Activated CD8-positive, alpha-beta memory T cell treated with anti-CD3 and anti-CD28 coated beads, Interleukin-2, amount 50 U/mL, for 1 hour (primary cell): ENCODE results near the gene GMPPB.
A peak's percentile ranks its signal among the peaks of the same experiment; 100 is the strongest.
"Not testable (repeated sequence)": the region's sequence is repeated elsewhere in the genome, so short reads cannot be mapped to it uniquely, and the experiment has no call there.

Experiments
- DNase-seq: peaks from one replicate; pipeline ENCODE4 v3.0.0-alpha.2; 2020; ENCODE audit errors: extremely low read depth

The GMPPB gene

DNA sequence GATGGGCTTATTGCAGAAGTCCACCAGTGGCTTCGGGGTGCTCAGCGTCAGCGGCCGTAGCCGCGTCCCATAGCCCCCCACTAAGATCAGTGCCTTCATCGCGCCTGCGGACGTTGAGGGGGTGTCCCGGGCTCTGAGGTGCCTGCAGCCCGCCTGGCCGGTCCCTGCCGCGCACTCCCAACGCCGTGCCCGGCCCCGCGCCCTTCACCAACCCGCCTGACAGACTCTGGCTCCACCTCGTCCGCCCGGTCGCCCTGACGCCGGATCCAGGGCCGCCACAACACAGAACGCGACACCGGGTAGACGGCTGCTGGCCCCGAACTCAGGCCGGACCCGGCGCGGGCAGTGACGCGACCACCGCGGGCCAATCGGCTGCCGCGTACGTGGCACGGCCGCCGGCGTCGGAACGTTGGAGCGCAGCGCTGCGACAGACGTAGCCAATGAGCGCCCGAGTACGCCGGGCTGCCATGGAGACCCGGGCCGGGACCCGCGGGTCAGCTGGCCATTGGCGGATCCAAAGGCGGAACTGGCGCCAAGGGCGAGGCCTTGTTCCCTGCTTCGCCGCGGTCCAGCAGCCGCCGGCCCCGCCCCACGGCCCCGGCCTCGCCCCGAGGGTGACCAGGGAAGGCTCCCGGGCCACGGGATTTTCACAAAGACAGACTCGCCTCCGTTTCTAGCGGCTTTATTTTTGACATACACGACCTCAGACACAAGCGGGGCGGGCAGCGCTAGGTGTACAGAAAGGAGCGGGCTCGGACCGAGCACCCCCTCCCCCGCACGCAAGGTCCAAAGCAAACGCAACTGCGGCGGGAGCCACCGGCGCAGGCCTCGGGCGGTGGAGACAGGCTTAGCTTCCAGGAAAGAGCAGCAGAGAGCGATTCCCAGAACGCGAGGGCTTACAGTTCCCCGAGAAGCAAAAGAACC, at the start of gene GMPPB:
GMPPB (minus strand) TSS at position 324 of the 924 bp plus-strand sequence; CDS start at position 99, 225 bp downstream.
- peak; percentile 39 for DNase-seq

DNA sequence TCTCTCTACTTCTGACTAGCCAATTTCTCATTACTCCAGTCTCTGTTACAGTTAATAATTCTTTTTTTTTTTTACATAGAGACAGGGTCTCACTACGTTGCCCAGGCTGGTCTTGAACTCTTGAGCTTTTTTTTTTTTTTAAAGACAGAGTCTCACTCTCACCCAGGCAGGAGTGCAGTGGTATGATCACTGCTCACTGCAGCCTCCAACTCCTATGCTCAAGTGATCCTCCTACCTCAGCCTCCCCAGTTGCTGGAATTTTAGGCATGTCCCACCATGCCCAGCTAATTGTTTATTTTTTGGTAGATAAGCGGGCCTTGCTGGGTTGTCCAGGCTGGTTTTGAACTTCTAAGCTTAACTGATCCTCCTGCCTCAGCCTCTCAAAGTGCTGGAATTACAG, 49.0 kb upstream of the GMPPB start:
- no peak for DNase-seq

DNA sequence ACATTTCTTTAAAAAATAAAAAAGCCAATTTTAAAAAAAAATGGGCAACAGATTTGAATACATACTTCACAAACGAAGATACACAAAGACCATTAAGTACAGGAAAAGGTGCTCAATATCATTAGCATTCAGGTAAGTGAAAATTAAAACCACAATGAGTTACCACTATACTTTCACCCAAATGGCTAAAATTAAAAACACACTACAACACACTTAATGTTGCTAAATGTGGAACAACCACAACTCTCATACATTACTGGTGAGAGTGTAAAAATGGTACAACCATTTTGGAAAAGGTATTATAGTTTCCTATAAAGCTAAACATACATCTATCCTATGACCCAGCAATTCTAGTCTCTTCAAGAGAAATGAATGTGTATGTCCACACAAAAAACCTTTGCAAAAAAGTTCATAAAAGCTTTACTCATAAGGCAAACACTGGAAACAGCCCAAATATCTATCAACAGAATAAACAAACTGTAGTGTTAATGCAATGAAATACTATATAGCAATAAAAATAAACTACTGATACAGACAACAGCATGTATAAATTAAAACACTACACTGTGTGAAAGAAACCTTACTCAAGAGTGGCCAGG, 47.7 kb upstream of the GMPPB start:
- DNase-seq = no peak

DNA sequence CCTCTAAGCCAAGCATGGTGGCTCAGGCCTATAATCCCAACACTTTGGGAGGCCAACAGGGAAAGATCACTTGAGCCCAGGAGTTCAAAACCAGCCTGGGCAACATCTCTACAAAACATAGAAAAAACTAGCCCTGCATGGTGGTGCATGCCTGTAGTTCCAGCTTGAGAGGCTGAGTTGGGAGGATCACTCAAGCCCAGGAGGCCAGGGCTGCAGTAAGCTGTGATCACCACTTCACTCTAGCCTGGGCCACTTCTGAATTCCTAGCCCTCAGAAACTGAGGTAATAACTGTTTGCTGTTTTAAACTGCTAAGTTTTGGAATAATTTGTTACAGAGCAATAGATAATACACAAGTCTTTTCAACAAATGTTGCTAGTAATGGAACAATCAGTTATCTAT, 46.2 kb upstream of the GMPPB start:
- no peak for DNase-seq

DNA sequence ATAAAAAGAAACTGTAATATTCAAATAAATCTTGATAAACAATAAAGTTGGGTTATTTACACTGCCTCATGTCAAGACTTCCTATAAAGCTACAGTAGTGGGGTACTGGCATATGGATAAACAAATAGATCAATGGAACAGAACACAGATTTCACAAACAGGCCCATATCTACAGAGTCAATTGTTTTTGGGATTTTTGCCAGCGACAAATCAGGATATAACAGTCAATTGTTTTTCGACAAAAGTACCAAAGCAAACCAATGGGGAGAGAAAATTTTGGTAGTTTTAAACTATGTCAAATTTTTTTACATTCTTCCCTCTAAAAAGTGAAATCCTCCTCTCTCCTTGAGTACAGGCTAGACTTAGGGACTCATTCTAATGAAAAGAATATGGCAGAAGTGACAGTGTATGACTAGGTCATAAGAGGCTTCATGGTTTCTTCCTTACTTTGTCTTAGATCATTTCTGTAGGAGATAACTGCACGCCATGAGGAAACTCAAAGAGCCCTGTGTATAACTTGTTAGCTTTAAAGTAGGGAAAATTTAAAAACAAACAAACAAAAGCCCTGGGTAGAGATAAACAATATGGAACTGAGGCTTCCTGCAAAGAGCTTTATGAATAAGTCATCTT, 45.6 kb upstream of the GMPPB start:
- no peak for DNase-seq

DNA sequence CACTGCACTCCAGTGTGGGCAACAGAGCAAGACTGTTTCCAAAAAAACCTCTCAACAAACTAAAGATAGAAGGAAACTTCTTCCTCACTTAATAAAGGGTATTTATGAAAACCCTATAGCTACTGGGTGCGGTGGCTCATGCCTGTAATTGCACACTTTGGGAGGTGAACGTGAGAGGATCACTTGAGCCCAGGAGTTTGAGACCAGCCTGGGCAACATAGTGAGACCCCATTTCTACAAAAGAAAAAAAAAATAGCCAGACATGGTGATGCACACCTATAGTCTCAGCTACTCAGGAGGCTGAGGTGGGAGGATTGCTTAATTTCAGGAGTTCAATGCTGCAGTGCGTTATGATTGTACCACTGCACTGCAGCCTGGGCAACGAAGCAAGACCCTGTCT, 40.2 kb upstream of the GMPPB start:
- DNase-seq = no peak

DNA sequence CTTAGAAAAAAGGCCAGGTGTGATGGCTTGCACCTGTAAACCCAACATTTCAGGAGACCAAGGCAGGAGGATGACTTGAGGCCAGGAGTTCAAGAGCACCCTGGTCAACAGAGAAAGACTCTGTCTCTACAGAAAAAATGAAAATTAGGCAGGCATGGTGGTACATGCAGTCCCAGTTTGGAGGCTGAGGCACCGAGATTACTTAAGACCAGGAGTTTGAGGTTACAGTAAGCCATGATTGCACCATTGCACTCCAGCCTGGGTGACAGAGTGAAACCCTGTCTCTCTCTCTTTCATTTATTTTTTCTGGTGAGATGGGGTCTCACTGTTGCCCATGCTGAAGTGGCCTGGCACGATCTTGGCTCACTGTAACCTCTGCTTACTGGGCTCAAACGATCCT, 37.9 kb upstream of the GMPPB start:
- no peak for DNase-seq

DNA sequence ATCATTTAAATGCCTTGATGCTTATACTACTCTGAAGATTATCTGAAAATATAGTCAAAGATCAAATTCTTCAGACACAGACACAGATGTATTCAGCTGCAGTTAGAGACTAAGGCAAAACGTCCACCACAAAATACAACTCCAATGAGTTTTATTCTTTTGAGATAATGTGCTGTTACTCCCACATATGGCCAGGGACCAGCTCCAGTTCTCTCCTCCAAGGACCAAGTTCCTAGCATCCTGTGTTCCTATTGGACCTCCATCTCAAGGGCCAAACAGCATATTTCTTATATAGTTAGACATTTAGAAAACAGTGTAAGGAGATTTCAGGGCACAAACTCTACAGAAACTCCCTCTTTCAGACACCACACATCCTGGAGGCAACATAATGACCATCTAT, 35.5 kb upstream of the GMPPB start:
- DNase-seq = no peak

DNA sequence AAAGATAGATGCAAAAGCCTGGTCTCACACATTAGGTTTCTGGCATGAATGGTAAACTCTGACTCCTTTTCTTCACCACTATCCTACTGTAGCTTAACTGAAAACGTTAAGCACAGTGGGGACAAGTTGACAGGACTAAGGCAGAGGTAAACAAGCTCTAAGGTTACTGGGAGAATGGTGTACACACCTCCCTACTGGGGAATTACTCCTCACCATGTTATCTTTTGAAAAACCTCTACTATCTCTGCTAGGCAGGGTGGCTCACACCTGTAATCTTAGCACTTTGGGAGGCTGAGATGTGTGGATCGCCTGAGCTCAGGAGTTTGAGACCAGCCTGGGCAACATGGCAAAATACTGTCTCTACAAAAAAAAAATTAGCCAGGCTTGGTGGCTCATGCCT, 33.4 kb upstream of the GMPPB start:
- DNase-seq = no peak

DNA sequence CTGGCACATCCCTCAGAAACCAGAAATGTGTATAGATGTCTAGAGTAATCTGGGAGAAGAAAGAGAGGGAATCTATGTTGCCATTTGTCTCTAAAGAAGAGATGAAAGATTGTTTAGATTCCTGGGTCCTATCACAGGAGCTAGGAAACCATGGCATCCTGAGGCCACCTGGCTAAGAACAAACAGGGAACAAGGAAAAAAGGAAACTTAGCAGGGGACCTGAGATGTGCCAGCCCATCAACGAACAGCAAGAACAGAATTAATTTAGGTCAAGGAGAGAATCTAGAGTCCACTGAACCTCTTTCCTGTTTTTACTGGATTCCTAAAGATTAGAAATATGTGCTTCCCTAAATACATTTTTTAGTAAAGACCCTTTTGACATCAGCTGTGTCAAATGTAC, 32.3 kb upstream of the GMPPB start:
- DNase-seq = no peak

DNA sequence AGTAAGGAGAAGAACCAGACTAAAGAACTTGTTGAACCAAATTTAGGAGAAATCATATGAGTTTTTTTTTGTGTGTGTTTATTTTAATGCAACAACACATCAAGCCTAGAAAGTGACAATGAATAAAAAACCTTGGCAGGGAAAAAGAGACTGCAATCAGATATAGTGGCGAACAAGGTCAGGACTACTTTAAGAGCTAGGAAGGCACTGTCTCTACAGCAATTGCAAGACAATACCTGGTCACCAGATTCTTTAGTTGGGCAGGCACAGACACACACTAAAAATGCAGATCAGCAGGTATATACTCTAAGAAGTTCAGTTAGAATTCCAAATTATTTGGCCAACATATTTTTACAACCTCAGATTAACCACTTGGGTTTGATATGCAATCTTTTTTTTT, 30.8 kb upstream of the GMPPB start:
- no peak for DNase-seq

DNA sequence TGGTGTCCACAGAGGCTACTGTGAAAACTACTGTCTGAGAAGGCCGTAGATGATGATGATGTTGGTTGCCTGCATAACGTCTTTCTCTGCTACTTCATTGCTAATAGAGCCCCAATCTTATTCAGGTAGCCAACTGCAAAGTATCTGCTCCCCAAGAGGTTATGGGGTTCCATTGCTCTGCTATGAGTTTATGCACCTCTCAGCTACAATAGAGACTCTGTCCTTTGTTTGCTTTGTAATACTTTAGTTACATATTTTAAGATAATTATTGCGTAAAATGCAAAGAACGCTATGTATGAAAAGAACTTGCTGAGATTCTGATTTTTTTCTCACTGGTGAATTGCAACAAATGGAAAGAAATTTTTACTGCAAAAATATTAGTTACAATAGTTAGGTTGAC, 27.8 kb upstream of the GMPPB start:
- no peak for DNase-seq

DNA sequence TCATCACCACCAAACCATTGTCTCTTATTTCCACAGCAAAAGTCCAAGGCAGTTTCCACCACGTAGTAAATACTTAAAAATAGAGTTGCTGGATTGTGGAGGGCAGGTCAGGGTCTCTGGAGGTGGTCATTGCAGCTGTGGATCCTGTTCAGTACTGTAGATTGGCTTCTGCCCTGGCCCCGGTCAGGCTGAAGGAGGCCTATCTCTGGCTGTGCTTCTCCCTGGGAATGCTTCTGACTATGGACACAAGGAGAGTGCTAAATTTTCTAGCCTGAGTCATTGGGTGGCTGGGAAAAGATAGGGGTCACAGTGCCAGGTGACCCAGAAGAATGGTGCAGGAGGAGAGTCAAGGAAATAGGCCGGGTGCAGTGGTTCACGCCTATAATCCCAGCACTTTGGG, 26.3 kb upstream of the GMPPB start:
- DNase-seq = no peak

DNA sequence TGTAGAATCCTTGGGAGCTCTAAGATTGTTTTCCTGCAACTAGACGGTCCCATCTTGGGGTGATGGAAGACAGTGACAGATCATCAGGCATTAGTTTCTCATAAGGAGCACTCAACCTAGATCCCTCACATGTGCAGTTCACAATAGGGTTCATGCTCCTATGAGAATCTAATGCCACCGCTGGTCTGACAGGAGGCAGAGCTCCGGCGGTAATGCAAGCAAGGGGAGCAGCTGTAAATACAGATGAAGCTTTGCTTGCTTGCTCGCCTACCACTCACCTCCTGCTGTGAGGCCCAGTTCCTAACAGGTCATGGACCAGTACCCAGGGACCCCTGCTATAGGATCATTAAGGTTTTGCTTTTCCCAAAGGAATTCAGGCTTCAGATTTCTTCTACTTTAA, 25.1 kb upstream of the GMPPB start:
- not testable (repeated sequence) for DNase-seq

DNA sequence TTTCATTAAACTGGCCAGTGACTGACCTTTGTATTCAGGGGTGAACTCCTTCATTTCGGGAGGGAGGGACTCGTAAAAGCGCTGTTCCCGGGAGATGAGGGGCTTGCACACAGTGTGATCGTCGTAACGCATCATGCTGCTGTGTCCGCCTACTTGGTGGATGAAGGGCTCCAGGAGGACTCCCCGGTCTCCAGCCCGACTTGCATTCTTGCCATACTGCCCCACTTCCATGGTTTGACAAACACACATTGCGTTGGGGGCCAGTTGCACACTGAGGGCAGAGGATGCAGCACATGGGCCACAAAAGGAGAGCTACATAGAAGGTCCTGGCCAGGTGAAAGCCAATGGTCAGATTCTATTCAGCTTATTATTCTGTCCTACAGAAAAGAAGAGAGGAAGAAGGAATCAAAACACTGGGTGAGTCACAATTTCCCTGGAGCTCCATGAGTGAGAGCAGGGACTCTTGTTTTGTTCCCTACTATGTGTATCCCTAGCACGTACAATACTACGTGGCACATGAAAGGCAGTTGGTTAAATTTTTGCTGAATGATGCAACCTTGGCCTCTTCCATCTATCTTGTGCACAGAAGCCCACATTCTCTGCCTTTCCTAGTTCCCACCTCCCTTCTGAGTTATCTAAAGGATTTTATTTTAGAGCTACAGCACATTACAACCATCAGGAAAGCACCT, 24.2 kb upstream of the GMPPB start:
- DNase-seq = no peak

DNA sequence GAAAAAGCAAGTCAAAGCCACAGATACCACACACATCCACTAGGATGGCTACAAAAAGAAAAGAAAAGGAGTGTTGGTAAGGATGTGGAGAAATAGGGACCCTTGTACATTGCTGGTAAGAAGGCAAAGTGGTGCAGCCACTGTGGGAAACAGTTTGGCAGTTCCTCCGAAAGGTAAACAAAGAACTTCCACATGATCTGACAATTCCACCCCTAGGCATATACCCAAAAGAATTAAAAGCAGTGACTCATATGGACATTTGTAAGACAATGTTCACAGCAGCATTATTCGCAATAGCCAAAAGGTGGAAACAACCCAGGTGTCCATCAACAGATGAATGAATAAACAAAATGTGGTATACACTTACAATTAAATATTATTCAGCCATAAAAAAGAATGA, 22.2 kb upstream of the GMPPB start:
- no peak for DNase-seq

DNA sequence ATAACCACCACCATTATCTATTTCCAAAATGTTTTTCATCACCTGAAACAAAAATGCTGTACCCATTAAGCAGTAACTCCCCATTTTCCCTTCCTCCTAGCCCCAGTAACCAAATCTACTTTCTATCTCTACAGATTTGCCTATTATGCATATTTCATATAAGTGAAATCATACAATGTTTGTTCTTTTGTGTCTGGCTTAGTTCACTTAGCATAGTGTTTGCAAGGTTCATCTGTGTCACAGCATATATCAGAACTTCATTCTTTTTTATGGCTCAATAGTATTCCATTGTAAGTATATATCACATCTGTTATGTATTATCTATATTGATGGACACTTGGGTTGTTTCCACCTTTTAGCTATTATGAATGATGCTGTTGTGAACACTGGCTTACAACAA, 16.7 kb upstream of the GMPPB start:
- DNase-seq = no peak

DNA sequence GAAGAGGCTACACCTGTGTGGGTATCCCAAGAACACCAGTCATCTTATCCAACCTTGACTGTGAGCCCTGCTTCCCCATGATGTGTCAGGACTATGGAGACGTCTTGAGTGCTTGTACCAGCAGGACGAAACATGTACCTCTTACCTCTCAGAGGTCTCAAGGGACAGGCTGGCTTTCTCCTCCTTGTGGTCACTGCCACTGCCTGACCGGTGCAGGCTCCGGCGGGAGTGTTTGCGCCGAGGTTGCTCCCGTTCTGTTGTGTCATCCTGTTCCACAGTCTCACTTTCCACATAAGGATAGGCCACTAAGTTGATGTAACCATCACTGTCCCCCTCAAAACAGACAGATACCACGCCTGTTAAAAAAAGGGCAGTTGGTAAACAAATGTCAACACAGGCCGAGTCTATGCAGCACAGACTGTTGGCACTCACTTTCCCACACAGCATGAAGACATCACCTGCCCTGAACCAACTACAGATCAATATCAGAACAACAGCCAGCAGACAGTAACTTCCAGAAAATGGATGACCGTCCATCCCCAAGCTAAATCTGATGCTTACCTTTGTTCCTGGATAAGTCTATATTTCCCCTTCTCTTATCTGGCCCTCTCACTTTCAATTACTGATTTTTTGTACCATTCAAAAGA, 14.4 kb upstream of the GMPPB start:
- no peak for DNase-seq

DNA sequence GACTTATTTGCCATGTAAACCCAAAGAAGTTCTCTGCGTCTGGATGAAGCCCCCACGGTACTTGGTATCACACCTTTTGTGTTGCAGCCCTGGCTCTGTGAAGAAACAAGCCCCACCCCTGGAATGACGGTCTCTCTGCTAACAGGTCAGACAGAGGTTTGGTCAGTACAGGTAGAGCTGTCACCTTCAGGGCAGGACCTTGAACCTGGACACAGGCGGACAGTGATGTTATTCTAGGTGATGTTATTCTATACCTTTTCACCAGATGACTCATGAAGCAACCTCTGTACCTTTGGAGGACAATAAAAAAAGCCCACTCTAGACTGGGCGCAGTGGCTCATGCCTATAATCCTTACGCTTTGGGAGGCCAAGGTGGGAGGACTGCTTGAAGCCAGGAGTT, 11.0 kb upstream of the GMPPB start:
- DNase-seq = no peak

DNA sequence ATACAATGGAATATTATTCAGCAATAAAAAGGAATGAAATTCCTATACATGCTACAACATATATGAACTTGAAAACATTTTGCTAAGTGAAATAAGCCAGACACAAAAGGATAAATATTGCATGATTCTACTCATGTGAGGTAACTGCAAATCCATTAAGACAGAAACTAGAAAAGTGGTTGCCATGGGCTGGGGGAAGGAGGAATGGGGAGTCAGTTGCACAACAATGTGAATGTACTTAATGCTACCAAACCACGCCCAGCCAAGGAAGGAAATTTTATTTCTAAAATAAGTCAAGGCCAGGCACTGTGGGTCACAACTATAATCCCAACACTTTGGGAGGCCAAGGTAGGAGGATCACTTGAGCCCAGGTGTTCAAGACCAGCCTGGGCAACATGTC, 9.8 kb upstream of the GMPPB start:
- no peak for DNase-seq

DNA sequence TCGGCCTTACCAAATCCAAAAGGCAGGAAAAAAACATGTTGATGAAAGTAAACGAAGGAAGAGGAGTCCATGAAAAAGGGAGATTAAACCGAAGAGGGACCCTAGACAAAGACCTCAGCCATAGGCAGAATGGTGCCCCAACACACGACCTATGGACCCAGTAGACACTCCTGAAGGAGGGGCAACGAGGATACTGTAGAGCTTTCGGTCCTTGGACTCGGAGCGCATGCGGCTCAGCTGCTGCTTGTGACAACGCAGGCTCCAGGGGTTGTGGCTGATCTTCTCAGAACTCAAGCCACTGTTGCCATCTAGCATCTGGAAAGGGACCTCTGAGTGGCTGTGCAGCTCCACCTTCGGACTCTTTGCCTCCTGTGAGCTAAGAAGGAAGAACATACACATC, 8.8 kb upstream of the GMPPB start:
- DNase-seq = no peak
